Trophoblast cell (in vitro differentiated cells and primary cell): ENCODE data around the gene C6orf141.

Source experiments
- DNase-seq, 2 donors: peaks; one replicate each; pipeline ENCODE4 v3.0.0-alpha.2; 2016
- H2AFZ ChIP-seq: 2 replicates; pipeline ENCODE4 v1.6.1; 2013; ENCODE audit warnings: low read length, moderate library complexity, mild to moderate bottlenecking; ENCODE audit not compliant: insufficient read depth, poor library complexity
- H2AK5ac ChIP-seq: 2 replicates; pipeline ENCODE4 v1.6.1; 2013; ENCODE audit warnings: mild to moderate bottlenecking, low read length
- H2BK120ac ChIP-seq: 2 replicates; pipeline ENCODE4 v1.6.1; 2013; ENCODE audit warnings: low read length, mild to moderate bottlenecking, moderate library complexity; ENCODE audit not compliant: insufficient read depth, poor library complexity
- H2BK12ac ChIP-seq: 2 replicates; pipeline ENCODE4 v1.6.1; 2013; ENCODE audit warnings: mild to moderate bottlenecking, low read length, moderate library complexity
- H2BK5ac ChIP-seq: 2 replicates; pipeline ENCODE4 v1.6.1; 2013; ENCODE audit warnings: low read length, low read depth, moderate library complexity, mild to moderate bottlenecking; ENCODE audit not compliant: poor library complexity
- H3K14ac ChIP-seq: 2 replicates; pipeline ENCODE4 v1.6.1; 2013; ENCODE audit warnings: mild to moderate bottlenecking, low read length
- H3K18ac ChIP-seq: 2 replicates; pipeline ENCODE4 v1.6.1; 2013; ENCODE audit warnings: mild to moderate bottlenecking, low read length
- H3K23ac ChIP-seq: 2 replicates; pipeline ENCODE4 v1.6.1; 2013; ENCODE audit warnings: low read length
- H3K27ac ChIP-seq: 2 replicates; pipeline ENCODE4 v1.5.1; 2013; ENCODE audit warnings: low read depth, mild to moderate bottlenecking, inconsistent platforms, low read length, moderate library complexity
- H3K27me3 ChIP-seq: 2 replicates; pipeline ENCODE4 v1.6.1; 2013; ENCODE audit warnings: inconsistent platforms, mild to moderate bottlenecking, low read length, moderate library complexity; ENCODE audit not compliant: insufficient read depth
- H3K36me3 ChIP-seq, 2 experiments: 1 replicate in 1 of 2; 2 replicates in 1 of 2; pipeline ENCODE4 v1.6.1; 2013; ENCODE audit warnings: low read length in 2 of 2, mild to moderate bottlenecking in 2 of 2, moderate library complexity in 1 of 2; ENCODE audit not compliant: insufficient read depth in 2 of 2, control insufficient read depth in 1 of 2
- H3K4ac ChIP-seq: 2 replicates; pipeline ENCODE4 v1.6.1; 2013; ENCODE audit warnings: low read depth, mild to moderate bottlenecking, low read length, moderate library complexity
- H3K4me1 ChIP-seq, 2 experiments: 1 replicate in 1 of 2; 2 replicates in 1 of 2; pipeline ENCODE4 v1.6.1; 2013; ENCODE audit warnings: low read length in 2 of 2, mild to moderate bottlenecking in 2 of 2, moderate library complexity in 1 of 2; ENCODE audit not compliant: insufficient read depth in 2 of 2, control insufficient read depth in 1 of 2
- H3K4me2 ChIP-seq: 2 replicates; pipeline ENCODE4 v1.6.1; 2013; ENCODE audit warnings: inconsistent platforms, mild to moderate bottlenecking, low read length, moderate library complexity
- H3K4me3 ChIP-seq: 2 replicates; pipeline ENCODE4 v1.5.1; 2013; ENCODE audit warnings: mild to moderate bottlenecking, low read depth, low read length, inconsistent platforms
- H3K79me1 ChIP-seq: one replicate; pipeline ENCODE4 v1.6.1; 2013; ENCODE audit warnings: low read length
- H3K79me2 ChIP-seq: 2 replicates; pipeline ENCODE4 v1.6.1; 2013; ENCODE audit warnings: low read length, mild to moderate bottlenecking; ENCODE audit not compliant: control insufficient read depth, insufficient read depth, poor library complexity
- H3K9ac ChIP-seq: 2 replicates; pipeline ENCODE4 v1.6.1; 2013; ENCODE audit warnings: mild to moderate bottlenecking, low read length
- H3K9me3 ChIP-seq: 2 replicates; pipeline ENCODE4 v1.6.1; 2013; ENCODE audit warnings: low read depth, mild to moderate bottlenecking, control low read depth, inconsistent platforms, low read length; ENCODE audit not compliant: insufficient read depth
- H4K12ac ChIP-seq: 2 replicates; pipeline ENCODE4 v1.6.1; 2013; ENCODE audit warnings: low read depth, mild to moderate bottlenecking, low read length, moderate library complexity
- H4K8ac ChIP-seq: 2 replicates; pipeline ENCODE4 v1.6.1; 2013; ENCODE audit warnings: low read depth, mild to moderate bottlenecking, low read length, moderate library complexity
- H4K91ac ChIP-seq: one replicate; pipeline ENCODE4 v1.6.1; 2013; ENCODE audit warnings: low read depth, mild to moderate bottlenecking, low read length, moderate library complexity
- WGBS: extraction: QIAGEN DNeasy Blood & Tissue Kit; methylation state at CpG from one replicate; pipeline ENCODE4 v1.1.7; 2013; ENCODE audit warnings: missing lambda C conversion rate; ENCODE audit not compliant: insufficient read length, insufficient coverage; ENCODE audit errors: extremely low coverage; 5-methylcytosine and 5-hydroxymethylcytosine counted together

C6orf141 gene

DNA sequence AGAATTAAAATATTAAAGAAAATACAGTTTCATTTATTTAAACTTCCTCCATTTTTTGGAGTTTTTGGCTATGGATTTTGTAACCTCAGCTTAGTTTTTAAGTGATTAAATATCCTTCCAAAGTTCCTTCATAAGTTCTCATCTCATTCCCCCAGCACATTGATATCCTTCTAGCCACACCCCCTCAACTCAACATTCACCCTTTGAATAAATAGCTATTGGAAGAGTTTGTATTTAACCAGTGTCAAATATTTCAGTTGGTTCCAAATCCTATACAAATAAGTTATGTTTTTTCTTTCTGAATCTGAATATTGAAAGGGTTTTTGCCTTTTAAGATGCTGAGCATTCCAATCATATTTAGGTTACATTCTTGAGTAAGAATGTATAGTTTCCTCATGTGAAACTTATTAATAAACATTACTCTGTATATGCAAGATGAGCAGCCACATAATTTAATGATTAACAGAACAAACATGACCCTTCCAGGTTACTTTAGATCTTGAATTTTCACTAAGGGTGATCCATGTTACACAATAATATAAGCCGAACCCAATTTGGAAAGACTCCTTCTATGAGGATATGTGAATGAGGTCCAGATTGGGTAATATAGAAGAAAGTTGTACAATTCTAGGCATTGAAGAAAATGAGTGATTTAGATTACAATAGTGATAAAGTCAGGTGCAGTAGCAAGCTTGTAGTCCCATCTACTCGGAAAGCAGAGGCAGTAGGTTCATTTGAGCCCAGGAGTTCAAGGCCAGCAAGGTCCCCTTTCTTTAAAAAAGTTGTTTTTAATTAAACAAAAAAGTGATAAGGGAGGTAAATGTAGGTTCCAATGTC is 37.1 kb upstream of the C6orf141 start:
- Histone ChIP-seq H3K27me3 (no peaks in the 10 kb centered on the region), H3K14ac (no peak overlapping the region), H3K9ac (no peak overlapping the region), H2AFZ (no peak overlapping the region), H2BK5ac (no peak overlapping the region), H4K91ac (no peak overlapping the region), H3K4ac (no peak overlapping the region), H3K23ac (no peak overlapping the region), H3K9me3 (peaks cover 1% of the 10 kb centered on the region), H3K27ac (no peak overlapping the region), H3K4me2 (no peak overlapping the region), H3K4me3 (no peak overlapping the region), H4K12ac (no peak overlapping the region), H4K8ac (no peak overlapping the region), H3K36me3 (no peaks in the 10 kb centered on the region), H2BK120ac (no peak overlapping the region), H3K18ac (no peak overlapping the region), H2AK5ac (no peak overlapping the region), H2BK12ac (no peak overlapping the region), H3K4me1 (no peaks in the 10 kb centered on the region), H3K79me1 (no peaks in the 10 kb centered on the region), H3K79me2 (no peaks in the 10 kb centered on the region)
- no CpG with 5 or more reads among the region's 2 CpGs for WGBS
- DNase-seq, result no peak

DNA sequence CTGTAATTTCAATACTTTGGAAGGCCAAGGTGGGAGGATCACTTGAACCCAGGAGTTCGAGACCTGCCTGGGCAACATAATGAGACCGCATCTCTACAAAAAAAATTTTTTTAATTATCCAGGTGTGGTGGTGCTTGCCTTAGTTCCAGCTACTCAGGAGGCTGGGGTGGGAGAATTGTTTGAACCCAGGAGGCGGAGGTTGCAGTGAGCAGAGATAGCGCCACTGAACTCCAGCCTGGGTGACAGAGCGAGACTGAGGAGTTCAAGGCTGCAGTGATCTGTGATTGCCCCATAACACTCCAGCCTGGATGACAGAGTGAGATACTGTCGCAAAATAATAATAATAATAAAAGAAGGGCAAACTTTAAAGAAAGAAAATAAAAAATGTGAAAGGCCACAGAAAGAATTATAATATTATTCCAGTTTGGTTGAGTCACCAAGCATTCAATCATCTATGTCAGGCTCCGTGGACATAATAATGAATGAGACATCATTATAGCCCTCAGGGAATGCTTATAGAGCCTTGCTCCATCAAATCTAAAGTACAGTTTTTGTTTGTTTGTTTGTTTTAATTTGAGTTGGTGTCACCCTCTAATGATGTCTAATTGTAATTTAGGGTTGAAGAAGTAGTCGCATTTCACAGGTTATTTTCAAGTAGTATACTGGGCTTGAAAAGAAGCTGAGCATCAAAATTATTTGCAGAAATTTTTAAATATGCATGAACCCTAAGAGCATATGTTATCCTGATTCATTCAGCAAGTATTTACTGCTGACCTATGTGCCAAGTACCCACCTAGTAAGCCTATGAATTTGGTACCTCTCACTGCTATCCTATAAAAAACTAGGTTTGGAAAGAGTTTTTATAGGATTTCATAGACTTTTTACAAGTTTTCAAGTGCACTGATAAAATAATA is 35.6 kb upstream of the C6orf141 start:
- H3K4ac ChIP-seq, result no peak overlapping the region
- no peak overlapping the region for H2BK12ac ChIP-seq
- H3K9ac ChIP-seq, result no peak overlapping the region
- H2AFZ ChIP-seq, result no peak overlapping the region
- no peaks in the 10 kb centered on the region for H3K36me3 ChIP-seq
- H2BK120ac ChIP-seq, result no peak overlapping the region
- no peak overlapping the region for H4K91ac ChIP-seq
- no peak overlapping the region for H3K14ac ChIP-seq
- no peaks in the 10 kb centered on the region for H3K79me2 ChIP-seq
- H2BK5ac ChIP-seq, result no peak overlapping the region
- no peaks in the 10 kb centered on the region for H3K4me1 ChIP-seq
- H3K23ac ChIP-seq, result no peak overlapping the region
- WGBS, result no CpG with 5 or more reads among the region's 8 CpGs
- no peaks in the 10 kb centered on the region for H3K27me3 ChIP-seq
- H3K18ac ChIP-seq, result no peak overlapping the region
- DNase-seq, result no peak
- H3K4me3 ChIP-seq, result no peak overlapping the region
- no peaks in the 10 kb centered on the region for H3K79me1 ChIP-seq
- H3K9me3 ChIP-seq, result no peaks in the 10 kb centered on the region
- no peak overlapping the region for H3K27ac ChIP-seq
- no peak overlapping the region for H3K4me2 ChIP-seq
- H2AK5ac ChIP-seq, result no peak overlapping the region
- no peak overlapping the region for H4K12ac ChIP-seq
- H4K8ac ChIP-seq, result no peak overlapping the region

DNA sequence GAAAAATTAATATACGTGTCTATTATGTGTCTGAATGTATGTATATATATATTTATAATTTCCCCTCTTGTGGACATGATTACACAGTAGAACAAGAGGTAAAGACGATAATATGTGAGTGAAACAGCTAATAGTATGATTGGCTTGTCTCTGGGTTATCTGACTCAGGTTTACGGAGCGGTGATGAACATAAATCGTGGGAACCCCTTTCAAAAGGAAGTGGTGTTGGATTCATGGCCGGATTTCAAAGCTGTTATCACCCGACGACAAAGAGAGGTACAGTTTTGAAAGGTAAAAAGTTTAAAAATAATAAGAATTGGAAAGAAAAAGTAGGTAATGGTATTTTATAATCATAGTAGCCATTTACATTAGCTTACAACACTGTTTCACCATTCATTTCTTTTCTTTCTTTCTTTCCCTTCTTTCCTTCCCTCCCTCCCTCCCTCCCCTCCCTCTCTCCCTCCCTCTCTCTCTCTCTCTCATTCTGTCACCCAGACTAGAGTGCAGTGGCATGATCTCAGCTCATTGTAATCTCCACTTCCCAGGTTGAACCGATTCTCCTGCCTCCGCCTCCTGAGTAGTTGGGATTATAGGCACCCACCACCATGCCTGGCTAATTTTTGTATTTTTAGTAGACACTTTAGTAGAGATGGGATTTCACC is 34.9 kb upstream of the C6orf141 start:
- no CpG with 5 or more reads among the region's 10 CpGs for WGBS
- Histone ChIP-seq H3K79me1 (no peaks in the 10 kb centered on the region), H2AK5ac (no peak overlapping the region), H2BK120ac (no peak overlapping the region), H3K23ac (no peak overlapping the region), H2BK12ac (no peak overlapping the region), H3K4me2 (no peak overlapping the region), H3K9me3 (no peaks in the 10 kb centered on the region), H3K79me2 (no peaks in the 10 kb centered on the region), H2BK5ac (no peak overlapping the region), H4K91ac (no peak overlapping the region), H4K8ac (no peak overlapping the region), H3K4me1 (no peaks in the 10 kb centered on the region), H3K27ac (no peak overlapping the region), H3K27me3 (no peaks in the 10 kb centered on the region), H4K12ac (no peak overlapping the region), H3K9ac (no peak overlapping the region), H3K14ac (no peak overlapping the region), H3K4ac (no peak overlapping the region), H3K36me3 (no peaks in the 10 kb centered on the region), H3K18ac (no peak overlapping the region), H2AFZ (no peak overlapping the region), H3K4me3 (no peak overlapping the region)
- DNase-seq, result no peak

DNA sequence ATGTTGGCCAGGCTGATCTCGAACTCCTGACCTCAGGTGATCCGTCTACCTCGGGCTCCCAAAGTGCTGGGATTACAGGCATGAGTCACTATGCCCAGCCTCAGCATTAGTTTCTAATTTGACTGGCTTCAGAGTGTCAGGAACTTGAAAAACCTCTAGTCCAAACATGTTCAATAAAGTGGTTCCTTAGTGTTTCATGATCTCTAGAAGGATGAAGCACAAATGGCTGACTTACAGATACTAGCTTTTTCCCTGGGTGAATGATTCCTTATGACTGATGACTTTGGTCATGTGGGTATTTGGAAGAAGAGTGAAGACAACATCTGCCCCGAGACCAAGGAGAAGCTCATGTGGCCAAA is 34.3 kb upstream of the C6orf141 start:
- Histone ChIP-seq H4K12ac (no peak overlapping the region), H3K27ac (no peak overlapping the region), H2AK5ac (no peak overlapping the region), H3K4me2 (no peak overlapping the region), H2BK12ac (no peak overlapping the region), H2BK5ac (no peak overlapping the region), H3K4ac (no peak overlapping the region), H3K79me2 (no peaks in the 10 kb centered on the region), H3K4me3 (no peak overlapping the region), H3K18ac (no peak overlapping the region), H3K9me3 (no peaks in the 10 kb centered on the region), H2AFZ (no peak overlapping the region), H2BK120ac (no peak overlapping the region), H4K8ac (no peak overlapping the region), H3K9ac (no peak overlapping the region), H3K23ac (no peak overlapping the region), H3K36me3 (no peaks in the 10 kb centered on the region), H3K27me3 (no peaks in the 10 kb centered on the region), H3K14ac (no peak overlapping the region), H3K4me1 (no peaks in the 10 kb centered on the region), H4K91ac (no peak overlapping the region), H3K79me1 (no peaks in the 10 kb centered on the region)
- DNase-seq, result no peak
- WGBS, result no CpG with 5 or more reads among the region's 4 CpGs
